Measurements from ENCODE around the gene AHRR. TPM values are rescaled to one million over a fixed set of nuclear protein-coding genes. Genes with fewer than 3 reads are reported as not detected.
A peak's percentile ranks its signal among the peaks of the same experiment; 100 is the strongest.
"Not testable (repeated sequence)": the region's sequence is repeated elsewhere in the genome, so short reads cannot be mapped to it uniquely, and the experiment has no call there.

The AHRR gene
- total RNA-seq, 1 experiment from 2014 or later, result 2.6 TPM

DNA sequence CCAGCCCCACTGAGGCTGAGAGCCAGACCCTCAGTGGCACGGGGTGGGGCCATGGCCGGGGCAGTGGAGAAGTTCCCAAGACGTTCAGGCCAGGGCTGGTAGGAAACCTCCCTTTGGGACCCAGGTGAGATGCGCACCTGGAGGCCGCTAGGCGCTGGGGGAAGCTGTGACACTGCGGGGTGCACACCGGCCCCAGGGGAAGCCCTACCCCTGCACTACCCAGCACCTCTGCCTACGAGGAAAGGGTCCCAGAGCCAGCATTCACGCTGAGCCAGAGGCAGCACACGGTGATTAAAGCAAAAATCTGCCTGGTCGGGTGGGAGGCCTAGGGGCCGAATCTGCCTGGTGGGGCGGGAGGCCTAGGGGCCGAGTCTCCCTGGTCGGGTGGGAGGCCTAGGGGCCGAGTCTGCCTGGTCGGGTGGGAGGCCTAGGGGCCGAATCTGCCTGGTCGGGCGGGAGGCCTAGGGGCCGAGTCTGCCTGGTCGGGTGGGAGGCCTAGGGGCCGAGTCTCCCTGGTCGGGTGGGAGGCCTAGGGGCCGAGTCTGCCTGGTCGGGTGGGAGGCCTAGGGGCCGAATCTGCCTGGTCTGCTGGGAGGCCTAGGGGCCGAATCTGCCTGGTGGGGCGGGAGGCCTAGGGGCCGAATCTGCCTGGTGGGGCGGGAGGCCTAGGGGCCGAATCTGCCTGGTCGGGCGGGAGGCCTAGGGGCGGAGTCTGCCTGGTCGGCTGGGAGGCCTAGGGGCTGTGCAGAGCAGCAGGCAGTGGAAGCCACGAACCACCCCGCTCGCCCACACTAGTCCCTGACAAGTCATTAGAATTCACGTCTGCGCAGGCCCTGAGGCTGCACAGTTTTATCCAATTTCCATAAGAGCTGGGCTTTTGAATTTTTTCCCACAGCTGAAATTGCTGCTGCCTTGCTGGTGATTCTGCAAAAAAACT is 93.7 kb downstream of the AHRR start:
- Histone ChIP-seq H3K27ac (ENCODE audit: low read length) (peak overlapping the region; percentile 83), H3K4me1 (ENCODE audit: low read length) (peaks cover 32% of the 10 kb centered on the region), H3K4me2 (ENCODE audit: low read depth, low read length, poor library complexity, severe bottlenecking) (peak overlapping the region; percentile 72), H3K4me3 (ENCODE audit: low read length) (peak overlapping the region; percentile 55), H2AFZ (ENCODE audit: low read length) (peak overlapping the region; percentile 16; the same call in 1 of the 2 replicates), H3K9ac (ENCODE audit: low read length) (peak overlapping the region; percentile 82)
- DNase-seq, result peak; percentile 95
- H3K27me3 ChIP-seq (ENCODE audit: low read length); H3K9me2 ChIP-seq (replicated peaks; ENCODE audit: insufficient read depth, low read length); H3K36me3 ChIP-seq (ENCODE audit: insufficient read depth, low read length); H3K79me2 ChIP-seq (ENCODE audit: low read length); H3K9me3 ChIP-seq (ENCODE audit: low read length); H4K20me1 ChIP-seq (ENCODE audit: insufficient read depth, low read depth, low read length): not testable (repeated sequence)

DNA sequence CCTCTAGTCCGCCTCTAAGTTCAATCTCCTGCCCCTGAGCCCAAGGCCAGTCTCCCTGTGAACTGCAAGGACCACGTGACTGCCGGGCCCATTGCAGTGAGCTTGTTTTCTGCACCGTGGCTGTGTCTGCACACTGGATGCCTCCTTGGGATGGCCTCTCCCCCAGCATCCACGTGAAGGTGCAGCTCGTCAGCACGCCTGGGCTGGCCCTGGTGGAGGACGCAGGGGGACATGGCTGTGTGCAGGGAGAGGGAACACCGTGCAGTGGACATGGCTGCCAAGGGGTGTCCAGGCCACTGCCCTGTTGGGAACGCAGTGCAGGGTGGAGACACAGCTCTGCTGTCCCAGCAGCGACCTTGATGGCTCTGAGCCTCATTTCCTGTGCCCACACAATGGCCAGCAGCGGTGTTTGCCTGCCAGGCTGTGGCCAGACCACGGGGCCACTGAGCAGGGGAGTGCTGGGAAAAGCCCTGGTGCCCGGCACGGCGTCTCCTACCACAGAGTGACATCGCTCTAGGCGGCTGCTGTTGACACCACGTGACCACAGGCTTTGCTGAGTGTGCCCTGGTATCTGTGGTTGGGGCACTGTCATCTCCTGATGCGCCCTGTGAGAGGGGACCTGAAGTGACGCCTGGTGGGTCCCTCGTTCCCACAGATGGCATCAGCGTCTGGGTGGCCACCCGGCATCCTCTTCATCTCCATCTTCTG is 94.6 kb downstream of the AHRR start:
- H3K27ac ChIP-seq (ENCODE audit: low read length), result peak overlapping the region; percentile 83
- peak overlapping the region; percentile 72 for H3K4me2 ChIP-seq (ENCODE audit: low read depth, low read length, poor library complexity, severe bottlenecking)
- peak overlapping the region; percentile 82 for H3K9ac ChIP-seq (ENCODE audit: low read length)
- no peaks in the 10 kb centered on the region for H3K79me2 ChIP-seq (ENCODE audit: low read length)
- no peak overlapping the region for H2AFZ ChIP-seq (ENCODE audit: low read length)
- H3K9me2 ChIP-seq (replicated peaks; ENCODE audit: insufficient read depth, low read length), result no peaks in the 10 kb centered on the region
- no peaks in the 10 kb centered on the region for H4K20me1 ChIP-seq (ENCODE audit: insufficient read depth, low read depth, low read length)
- DNase-seq, result no peak
- no peaks in the 10 kb centered on the region for H3K27me3 ChIP-seq (ENCODE audit: low read length)
- H3K4me1 ChIP-seq (ENCODE audit: low read length), result peaks cover 30% of the 10 kb centered on the region
- H3K4me3 ChIP-seq (ENCODE audit: low read length), result peak overlapping the region; percentile 55; the same call in 1 of the 2 replicates
- H3K36me3 ChIP-seq (ENCODE audit: insufficient read depth, low read length), result no peaks in the 10 kb centered on the region
- H3K9me3 ChIP-seq (ENCODE audit: low read length), result no peaks in the 10 kb centered on the region

DNA sequence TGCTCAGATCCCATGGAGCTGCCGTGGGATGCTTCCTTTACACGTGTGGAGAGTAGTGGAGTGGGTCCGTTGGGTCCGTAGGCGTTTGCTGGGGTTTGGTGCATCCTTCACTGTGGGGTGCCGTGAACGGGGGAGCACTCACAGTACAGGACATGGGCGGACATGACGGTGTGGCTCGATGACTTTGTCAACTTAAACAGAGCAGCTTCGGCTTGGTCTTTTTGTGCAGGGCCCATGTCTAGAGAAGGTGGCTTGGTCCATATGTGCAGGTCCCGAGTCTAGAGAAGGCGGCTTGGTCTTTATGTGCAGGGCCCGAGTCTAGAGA is 95.1 kb downstream of the AHRR start:
- Histone ChIP-seq H3K27ac (ENCODE audit: low read length) (no peak overlapping the region), H3K4me3 (ENCODE audit: low read length) (no peak overlapping the region), H3K36me3 (ENCODE audit: insufficient read depth, low read length) (no peaks in the 10 kb centered on the region), H3K4me1 (ENCODE audit: low read length) (peaks cover 28% of the 10 kb centered on the region), H2AFZ (ENCODE audit: low read length) (no peak overlapping the region), H3K9me3 (ENCODE audit: low read length) (no peaks in the 10 kb centered on the region), H3K9ac (ENCODE audit: low read length) (no peak overlapping the region), H3K9me2 (replicated peaks; ENCODE audit: insufficient read depth, low read length) (no peaks in the 10 kb centered on the region), H3K4me2 (ENCODE audit: low read depth, low read length, poor library complexity, severe bottlenecking) (no peak overlapping the region), H4K20me1 (ENCODE audit: insufficient read depth, low read depth, low read length) (no peaks in the 10 kb centered on the region), H3K79me2 (ENCODE audit: low read length) (no peaks in the 10 kb centered on the region), H3K27me3 (ENCODE audit: low read length) (no peaks in the 10 kb centered on the region)
- no peak for DNase-seq

DNA sequence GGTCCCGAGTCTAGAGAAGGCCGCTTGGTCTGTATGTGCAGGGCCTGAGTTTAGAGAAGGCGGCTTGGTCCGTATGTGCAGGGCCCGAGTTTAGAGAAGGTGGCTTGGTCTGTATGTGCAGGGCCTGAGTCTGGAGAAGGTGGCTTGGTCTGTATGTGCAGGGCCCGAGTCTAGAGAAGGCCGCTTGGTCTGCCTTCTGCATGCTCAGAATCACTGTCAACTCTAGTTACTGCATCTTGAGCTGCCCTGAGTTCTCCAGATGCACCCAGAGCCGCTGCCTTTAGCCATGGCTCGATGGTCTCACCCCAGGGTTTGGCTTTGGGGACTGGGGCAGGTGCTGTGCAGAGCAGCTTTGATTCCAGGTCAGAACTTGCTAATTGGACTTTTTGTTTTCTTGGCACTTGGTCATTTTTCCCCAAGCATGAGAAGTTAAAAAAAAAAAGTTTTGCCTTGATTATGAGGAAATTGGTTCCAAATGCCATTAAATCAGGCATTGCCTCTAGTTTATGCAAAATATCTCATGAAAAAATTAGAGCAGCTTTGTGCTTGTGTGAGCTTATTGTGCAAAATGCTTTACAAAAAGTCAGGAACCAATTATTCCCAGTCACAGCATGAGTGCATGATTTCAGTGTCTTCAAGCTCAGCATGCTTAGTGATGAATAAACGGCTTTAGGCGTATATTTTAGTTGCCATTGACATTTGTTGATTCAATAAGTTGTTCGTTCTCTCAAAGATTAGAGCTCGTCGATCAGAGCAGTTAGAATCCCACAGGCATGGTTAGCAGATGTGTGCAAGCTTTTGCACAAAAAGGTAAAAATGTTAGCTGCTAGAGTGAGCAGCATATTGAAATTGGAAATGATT is 96.0 kb downstream of the AHRR start:
- Histone ChIP-seq H3K9me3 (ENCODE audit: low read length) (no peaks in the 10 kb centered on the region), H3K4me2 (ENCODE audit: low read depth, low read length, poor library complexity, severe bottlenecking) (no peak overlapping the region), H3K9ac (ENCODE audit: low read length) (no peak overlapping the region)

DNA sequence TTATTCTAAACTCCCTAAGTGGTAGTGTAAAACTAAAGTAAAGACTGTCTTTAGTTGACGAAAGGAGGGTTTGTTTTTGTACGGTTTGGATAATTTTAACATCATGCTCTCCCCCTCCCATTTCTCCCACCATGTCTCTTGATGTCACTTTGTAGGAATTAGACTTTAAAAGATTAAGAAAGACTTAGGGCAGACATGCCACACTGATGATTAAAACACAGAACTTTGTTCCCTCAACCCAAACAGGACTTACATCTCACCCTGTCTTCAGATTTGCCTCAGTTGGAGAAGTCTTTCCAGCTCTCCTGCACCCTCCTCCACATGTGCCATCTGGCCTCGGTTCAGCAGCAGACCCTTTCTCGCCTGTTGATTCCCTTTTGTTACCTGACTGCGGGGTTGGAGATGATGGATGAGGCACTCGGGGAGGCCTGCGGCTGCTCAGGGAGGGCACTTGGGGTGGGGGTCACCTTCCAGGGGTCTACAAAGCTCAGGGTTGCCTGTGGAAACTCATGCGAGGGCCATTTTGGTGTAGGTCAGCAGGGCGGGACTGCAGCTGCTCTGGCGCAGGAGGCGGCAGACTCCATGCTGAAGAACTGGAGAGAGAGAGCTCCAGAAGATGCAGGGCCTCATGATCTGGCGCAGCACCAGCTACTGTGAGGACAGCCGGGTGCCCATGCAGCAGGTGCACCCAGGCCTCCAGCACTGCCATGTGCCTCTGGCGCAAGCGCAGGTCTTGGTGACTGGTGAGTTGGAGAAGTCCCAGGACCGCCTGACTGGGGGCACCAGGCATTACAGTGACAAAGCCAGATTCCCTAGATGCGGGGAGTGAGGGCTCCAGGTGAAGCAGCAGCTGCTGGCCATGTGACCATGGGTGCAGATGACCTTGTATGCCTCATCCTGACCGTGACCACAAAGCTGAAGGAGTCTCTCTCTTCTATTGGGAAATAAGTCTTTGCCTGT is 96.9 kb downstream of the AHRR start:
- DNase-seq, result no peak
- Histone ChIP-seq H4K20me1 (ENCODE audit: insufficient read depth, low read depth, low read length) (no peaks in the 10 kb centered on the region), H3K9ac (ENCODE audit: low read length) (no peak overlapping the region), H3K4me1 (ENCODE audit: low read length) (peaks cover 28% of the 10 kb centered on the region), H3K36me3 (ENCODE audit: insufficient read depth, low read length) (no peaks in the 10 kb centered on the region), H3K27ac (ENCODE audit: low read length) (no peak overlapping the region), H3K4me3 (ENCODE audit: low read length) (no peak overlapping the region), H3K9me2 (replicated peaks; ENCODE audit: insufficient read depth, low read length) (no peaks in the 10 kb centered on the region), H2AFZ (ENCODE audit: low read length) (no peak overlapping the region), H3K9me3 (ENCODE audit: low read length) (no peaks in the 10 kb centered on the region), H3K27me3 (ENCODE audit: low read length) (no peaks in the 10 kb centered on the region), H3K4me2 (ENCODE audit: low read depth, low read length, poor library complexity, severe bottlenecking) (no peak overlapping the region), H3K79me2 (ENCODE audit: low read length) (no peaks in the 10 kb centered on the region)

More for the DNA sequence above, 96.0 kb downstream of the AHRR start:
- DNase-seq, result no peak
- no peak overlapping the region for H3K4me3 ChIP-seq (ENCODE audit: low read length)
- no peaks in the 10 kb centered on the region for H4K20me1 ChIP-seq (ENCODE audit: insufficient read depth, low read depth, low read length)
- no peaks in the 10 kb centered on the region for H3K79me2 ChIP-seq (ENCODE audit: low read length)
- no peaks in the 10 kb centered on the region for H3K36me3 ChIP-seq (ENCODE audit: insufficient read depth, low read length)
- H3K4me1 ChIP-seq (ENCODE audit: low read length), result peaks cover 28% of the 10 kb centered on the region
- H3K27me3 ChIP-seq (ENCODE audit: low read length), result no peaks in the 10 kb centered on the region
- no peaks in the 10 kb centered on the region for H3K9me2 ChIP-seq (replicated peaks; ENCODE audit: insufficient read depth, low read length)
- H3K27ac ChIP-seq (ENCODE audit: low read length), result no peak overlapping the region
- no peak overlapping the region for H2AFZ ChIP-seq (ENCODE audit: low read length)

DNA sequence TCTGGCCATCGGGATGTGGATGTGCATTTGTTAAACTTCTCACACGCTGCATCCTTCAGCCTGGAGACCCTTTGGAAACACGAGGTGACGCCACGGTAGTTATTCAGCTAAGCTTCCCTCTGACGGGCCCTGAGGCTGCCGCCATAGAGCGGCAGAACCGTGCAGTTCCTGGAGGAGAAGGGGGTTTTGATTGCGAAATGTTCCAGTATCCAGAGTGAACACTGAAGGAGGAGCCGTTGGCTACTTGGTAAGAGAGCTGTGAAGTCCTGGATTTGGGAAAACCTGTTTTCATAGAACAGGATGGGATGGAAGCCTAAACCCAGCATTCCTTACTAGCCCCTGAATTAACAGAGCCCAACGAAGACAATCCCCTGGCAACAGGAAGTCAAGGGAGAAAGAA is 98.5 kb downstream of the AHRR start:
- DNase-seq, result no peak
- H3K79me2 ChIP-seq (ENCODE audit: low read length), result no peaks in the 10 kb centered on the region
- H3K4me3 ChIP-seq (ENCODE audit: low read length), result no peak overlapping the region
- no peaks in the 10 kb centered on the region for H4K20me1 ChIP-seq (ENCODE audit: insufficient read depth, low read depth, low read length)
- no peak overlapping the region for H2AFZ ChIP-seq (ENCODE audit: low read length)
- H3K27me3 ChIP-seq (ENCODE audit: low read length), result no peaks in the 10 kb centered on the region
- H3K9me2 ChIP-seq (replicated peaks; ENCODE audit: insufficient read depth, low read length), result no peaks in the 10 kb centered on the region
- no peaks in the 10 kb centered on the region for H3K36me3 ChIP-seq (ENCODE audit: insufficient read depth, low read length)
- no peak overlapping the region for H3K4me2 ChIP-seq (ENCODE audit: low read depth, low read length, poor library complexity, severe bottlenecking)
- H3K9ac ChIP-seq (ENCODE audit: low read length), result no peak overlapping the region
- H3K4me1 ChIP-seq (ENCODE audit: low read length), result peaks cover 28% of the 10 kb centered on the region
- H3K9me3 ChIP-seq (ENCODE audit: low read length), result no peaks in the 10 kb centered on the region
- H3K27ac ChIP-seq (ENCODE audit: low read length), result no peak overlapping the region

DNA sequence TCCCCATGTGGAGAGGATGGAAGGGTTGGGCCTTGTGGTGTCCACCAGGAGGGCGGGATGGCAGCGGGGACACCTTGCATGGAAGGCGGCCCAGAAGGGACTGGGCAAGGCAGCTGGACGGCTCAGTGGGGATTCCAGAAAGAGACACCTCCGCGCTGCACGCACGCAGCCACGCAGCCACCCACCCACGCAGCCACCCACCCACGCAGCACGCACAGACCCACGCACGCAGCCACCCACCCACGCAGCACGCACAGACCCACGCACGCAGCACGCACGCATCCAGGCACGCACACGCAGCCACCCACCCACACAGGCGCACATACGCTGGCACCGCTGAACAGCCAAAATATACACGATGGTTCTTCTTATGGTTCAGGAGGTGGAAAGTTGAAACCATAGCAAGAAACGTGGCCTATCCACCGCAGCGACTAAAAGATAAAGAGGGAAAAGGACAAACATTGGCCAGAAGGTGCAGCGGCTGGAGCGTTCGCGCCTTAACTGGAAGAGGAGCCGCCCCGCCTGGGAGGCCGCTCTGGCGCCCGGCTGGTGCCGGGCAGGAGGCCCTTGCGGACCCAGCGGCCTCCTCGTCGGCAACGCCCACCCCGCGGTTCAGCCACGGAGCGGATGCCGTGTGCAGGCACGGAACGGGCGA is 99.2 kb downstream of the AHRR start:
- no peak overlapping the region for H3K9ac ChIP-seq (ENCODE audit: low read length)
- H3K27me3 ChIP-seq (ENCODE audit: low read length), result no peaks in the 10 kb centered on the region
- H3K36me3 ChIP-seq (ENCODE audit: insufficient read depth, low read length), result no peaks in the 10 kb centered on the region
- H3K4me2 ChIP-seq (ENCODE audit: low read depth, low read length, poor library complexity, severe bottlenecking), result no peak overlapping the region
- peaks cover 20% of the 10 kb centered on the region for H3K4me1 ChIP-seq (ENCODE audit: low read length)
- H3K79me2 ChIP-seq (ENCODE audit: low read length), result no peaks in the 10 kb centered on the region
- no peaks in the 10 kb centered on the region for H3K9me3 ChIP-seq (ENCODE audit: low read length)
- no peaks in the 10 kb centered on the region for H4K20me1 ChIP-seq (ENCODE audit: insufficient read depth, low read depth, low read length)
- H3K4me3 ChIP-seq (ENCODE audit: low read length), result no peak overlapping the region
- no peak overlapping the region for H3K27ac ChIP-seq (ENCODE audit: low read length)
- H2AFZ ChIP-seq (ENCODE audit: low read length), result no peak overlapping the region
- no peaks in the 10 kb centered on the region for H3K9me2 ChIP-seq (replicated peaks; ENCODE audit: insufficient read depth, low read length)
- DNase-seq, result no peak

Data from Karpas-422 (cell line).